ENCODE data around the gene FAM237A.

FAM237A gene

GRCh38 chr2:206639636-206640035 is 2.7 kb upstream of the FAM237A start:
- DNase-seq (no peak), ATAC-seq (ENCODE audit: insufficient read depth, low read depth) (no peak)
- TF ChIP-seq EZH2 (IDR thresholded peaks at IDR 0.05; ENCODE audit: borderline replicate concordance, low read depth, low read length, severe bottlenecking): no peak
- TF ChIP-seq CTCF (IDR thresholded peaks at IDR 0.05; ENCODE audit: borderline replicate concordance, extremely low read depth, low read length, poor library complexity, severe bottlenecking): no peak
- Histone ChIP-seq H3K27ac (ENCODE audit: low read length) (no peak overlapping the region), H3K27me3 (ENCODE audit: insufficient read depth, low read length, poor library complexity) (no peaks in the 10 kb centered on the region), H3K9ac (ENCODE audit: low read depth, low read length) (no peak overlapping the region), H3K9me3 (ENCODE audit: insufficient read depth, low read length, severe bottlenecking) (no peaks in the 10 kb centered on the region), H3K4me2 (ENCODE audit: insufficient read depth, low read length) (no peak overlapping the region), H3K4me3 (ENCODE audit: low read depth in 1 of 2, low read length in 2 of 2) (no peak overlapping the region), H2AFZ (ENCODE audit: low read depth, low read length) (no peak overlapping the region), H3K4me1 (ENCODE audit: insufficient read depth, low read length) (no peaks in the 10 kb centered on the region), H3K36me3 (ENCODE audit: insufficient read depth, low read length) (no peaks in the 10 kb centered on the region), H3K79me2 (ENCODE audit: insufficient read depth, low read length) (no peaks in the 10 kb centered on the region), H4K20me1 (ENCODE audit: insufficient read depth, low read length) (no peaks in the 10 kb centered on the region)

GRCh38 chr2:206641226-206641625 is 1.1 kb upstream of the FAM237A start:
- H2AFZ ChIP-seq (ENCODE audit: low read depth, low read length): no peak overlapping the region
- no peak for DNase-seq
- no peak overlapping the region for H3K4me2 ChIP-seq (ENCODE audit: insufficient read depth, low read length)
- H3K4me1 ChIP-seq (ENCODE audit: insufficient read depth, low read length): no peaks in the 10 kb centered on the region
- no peaks in the 10 kb centered on the region for H3K36me3 ChIP-seq (ENCODE audit: insufficient read depth, low read length)
- H3K27me3 ChIP-seq (ENCODE audit: insufficient read depth, low read length, poor library complexity): no peaks in the 10 kb centered on the region
- no peaks in the 10 kb centered on the region for H3K79me2 ChIP-seq (ENCODE audit: insufficient read depth, low read length)
- ATAC-seq (ENCODE audit: insufficient read depth, low read depth): no peak
- no peaks in the 10 kb centered on the region for H4K20me1 ChIP-seq (ENCODE audit: insufficient read depth, low read length)
- no peak overlapping the region for H3K27ac ChIP-seq (ENCODE audit: low read length)
- H3K9me3 ChIP-seq (ENCODE audit: insufficient read depth, low read length, severe bottlenecking): no peaks in the 10 kb centered on the region
- H3K9ac ChIP-seq (ENCODE audit: low read depth, low read length): no peak overlapping the region
- H3K4me3 ChIP-seq (ENCODE audit: low read depth in 1 of 2, low read length in 2 of 2): no peak overlapping the region
- TF ChIP-seq EZH2 (IDR thresholded peaks at IDR 0.05; ENCODE audit: borderline replicate concordance, low read depth, low read length, severe bottlenecking) (no peak), CTCF (IDR thresholded peaks at IDR 0.05; ENCODE audit: borderline replicate concordance, extremely low read depth, low read length, poor library complexity, severe bottlenecking) (no peak)

- Histone ChIP-seq H3K79me2 (ENCODE audit: insufficient read depth, low read length) (no peaks in the 10 kb centered on the region), H3K4me1 (ENCODE audit: insufficient read depth, low read length) (no peaks in the 10 kb centered on the region), H3K36me3 (ENCODE audit: insufficient read depth, low read length) (no peaks in the 10 kb centered on the region), H4K20me1 (ENCODE audit: insufficient read depth, low read length) (no peaks in the 10 kb centered on the region), H2AFZ (ENCODE audit: low read depth, low read length) (no peak overlapping the region), H3K27ac (ENCODE audit: low read length) (no peak overlapping the region), H3K9me3 (ENCODE audit: insufficient read depth, low read length, severe bottlenecking) (no peaks in the 10 kb centered on the region), H3K4me2 (ENCODE audit: insufficient read depth, low read length) (no peak overlapping the region), H3K9ac (ENCODE audit: low read depth, low read length) (no peak overlapping the region), H3K4me3 (ENCODE audit: low read depth in 1 of 2, low read length in 2 of 2) (no peak overlapping the region), H3K27me3 (ENCODE audit: insufficient read depth, low read length, poor library complexity) (no peaks in the 10 kb centered on the region)
- no peak for ATAC-seq (ENCODE audit: insufficient read depth, low read depth)
- TF ChIP-seq CTCF (IDR thresholded peaks at IDR 0.05; ENCODE audit: borderline replicate concordance, extremely low read depth, low read length, poor library complexity, severe bottlenecking) (no peak), EZH2 (IDR thresholded peaks at IDR 0.05; ENCODE audit: borderline replicate concordance, low read depth, low read length, severe bottlenecking) (no peak)
- no peak for DNase-seq
Measured at GRCh38 chr2:206647985-206648384, 5.7 kb downstream of the FAM237A start.

- TF ChIP-seq CTCF (IDR thresholded peaks at IDR 0.05; ENCODE audit: borderline replicate concordance, extremely low read depth, low read length, poor library complexity, severe bottlenecking) (no peak), EZH2 (IDR thresholded peaks at IDR 0.05; ENCODE audit: borderline replicate concordance, low read depth, low read length, severe bottlenecking) (no peak)
- Histone ChIP-seq H3K9ac (ENCODE audit: low read depth, low read length) (no peak overlapping the region), H3K4me1 (ENCODE audit: insufficient read depth, low read length) (no peaks in the 10 kb centered on the region), H3K79me2 (ENCODE audit: insufficient read depth, low read length) (no peaks in the 10 kb centered on the region), H2AFZ (ENCODE audit: low read depth, low read length) (no peak overlapping the region), H3K27ac (ENCODE audit: low read length) (no peak overlapping the region), H3K36me3 (ENCODE audit: insufficient read depth, low read length) (no peaks in the 10 kb centered on the region), H3K4me2 (ENCODE audit: insufficient read depth, low read length) (no peak overlapping the region), H3K4me3 (ENCODE audit: low read depth in 1 of 2, low read length in 2 of 2) (no peak overlapping the region), H3K9me3 (ENCODE audit: insufficient read depth, low read length, severe bottlenecking) (no peaks in the 10 kb centered on the region), H3K27me3 (ENCODE audit: insufficient read depth, low read length, poor library complexity) (no peaks in the 10 kb centered on the region), H4K20me1 (ENCODE audit: insufficient read depth, low read length) (no peaks in the 10 kb centered on the region)
- ATAC-seq (ENCODE audit: insufficient read depth, low read depth): no peak
- no peak for DNase-seq
Measured at GRCh38 chr2:206657087-206657486, 14.8 kb downstream of the FAM237A start.

Measured in DND-41 (cell line).